Measurements from ENCODE around the gene NAP1L1.

- TF ChIP-seq CTCF (IDR thresholded peaks at IDR 0.05) (no peak), POLR2AphosphoS5 (IDR thresholded peaks at IDR 0.05) (no peak)
Measured at GRCh38 chr12:76023069-76023690, 61.3 kb downstream of the NAP1L1 start.

All from esophagus muscularis mucosa (tissue), 3 donors.